NCI-H187 treated with DMSO at 0.1 percent for 48 hours (cell line): Measurements from ENCODE around the gene BRINP1.

ENCODE experiments used
- DNase-seq: peaks from one replicate; lab custom pipeline; 2025; lab: John Stamatoyannopoulos, UW

BRINP1 gene

GRCh38 chr9:119368681-119369581 is at the start of gene BRINP1:
Gene BRINP1, minus strand, starts transcription at chr9:119369435. Its CDS starts 56,080 bp downstream, at chr9:119313355.
- DNase-seq: no peak

GRCh38 chr9:119418721-119419120 is 49.5 kb upstream of the BRINP1 start:
- no peak for DNase-seq

- no peak for DNase-seq
Measured at GRCh38 chr9:119416793-119417192, 47.6 kb upstream of the BRINP1 start.

GRCh38 chr9:119412399-119412798 is 43.2 kb upstream of the BRINP1 start:
- DNase-seq: no peak

- no peak for DNase-seq
Measured at GRCh38 chr9:119409552-119409951, 40.3 kb upstream of the BRINP1 start.

- no peak for DNase-seq
Measured at GRCh38 chr9:119400606-119401005, 31.4 kb upstream of the BRINP1 start.

GRCh38 chr9:119398350-119398749 is 29.1 kb upstream of the BRINP1 start:
- DNase-seq: no peak

- DNase-seq: no peak
Measured at GRCh38 chr9:119391878-119392277, 22.6 kb upstream of the BRINP1 start.

GRCh38 chr9:119375892-119376291 is 6.7 kb upstream of the BRINP1 start:
- no peak for DNase-seq

GRCh38 chr9:119372951-119373350 is 3.7 kb upstream of the BRINP1 start:
- no peak for DNase-seq

- no peak for DNase-seq
Measured at GRCh38 chr9:119370816-119371215, 1.6 kb upstream of the BRINP1 start.

GRCh38 chr9:119369680-119370366 is 588 bp upstream of the BRINP1 start:
- DNase-seq: no peak

- no peak for DNase-seq
Measured at GRCh38 chr9:119368179-119368578, 1.1 kb downstream of the BRINP1 start.

GRCh38 chr9:119367683-119368075 is 1.6 kb downstream of the BRINP1 start:
- DNase-seq: no peak

GRCh38 chr9:119366909-119367682 is 2.1 kb downstream of the BRINP1 start:
- DNase-seq: no peak

- DNase-seq: no peak
Measured at GRCh38 chr9:119365291-119366027, 3.8 kb downstream of the BRINP1 start.

GRCh38 chr9:119360237-119360636 is 9.0 kb downstream of the BRINP1 start:
- no peak for DNase-seq

GRCh38 chr9:119357336-119358096 is 11.7 kb downstream of the BRINP1 start:
- DNase-seq: no peak

- DNase-seq: no peak
Measured at GRCh38 chr9:119349351-119349825, 19.8 kb downstream of the BRINP1 start.

- no peak for DNase-seq
Measured at GRCh38 chr9:119343059-119343990, 25.9 kb downstream of the BRINP1 start.
